Thyroid gland (tissue), 4 donors: ENCODE data around the gene KRTAP29-1.

Experiments used
- CTCF ChIP-seq, 6 experiments: fragments of 200-600 bp in 3 of 6; fragments of 450-650 bp in 3 of 6; sonication (generic) in 3 of 6; IDR thresholded peaks; one replicate each; pipeline ENCODE4 v1.5.1; 2016 to 2019; ENCODE audit warnings: antibody characterized with exemption in 6 of 6, mild to moderate bottlenecking in 2 of 6, inconsistent platforms in 1 of 6, moderate library complexity in 1 of 6
- POLR2A ChIP-seq, 2 donors: fragments of 450-650 bp; IDR thresholded peaks; one replicate each; pipeline ENCODE4 v1.6.1; 2017; ENCODE audit warnings: antibody characterized with exemption in 2 of 2, mild to moderate bottlenecking in 2 of 2, moderate library complexity in 1 of 2

GRCh38 chr17:41338961-41339485 lies 36.4 kb upstream of the KRTAP29-1 start:
- TF ChIP-seq CTCF (IDR thresholded peaks at IDR 0.05): no peak
- TF ChIP-seq POLR2A (IDR thresholded peaks at IDR 0.05): no peak
